DND-41 (cell line): Measurements from ENCODE around the gene ACTR3C.

ENCODE experiments used
- CTCF ChIP-seq: IDR thresholded peaks from 2 replicates; pipeline ENCODE4 v1.5.1; 2012; ENCODE audit warnings: borderline replicate concordance, low read length, moderate library complexity, mild to moderate bottlenecking; ENCODE audit not compliant: poor library complexity, severe bottlenecking; ENCODE audit errors: extremely low read depth
- EZH2 ChIP-seq: IDR thresholded peaks from 3 replicates; pipeline ENCODE4 v1.6.1; 2012; ENCODE audit warnings: borderline replicate concordance, low read depth, mild to moderate bottlenecking, moderate library complexity, low read length, inconsistent platforms; ENCODE audit not compliant: severe bottlenecking

GRCh38 chr7:150360363-150361058, 37.2 kb upstream of the ACTR3C start:
- TF ChIP-seq CTCF (no peak), EZH2 (no peak)
